ENCODE measurements around the gene PLD4. TPM values are rescaled to one million over a fixed set of nuclear protein-coding genes. Genes with fewer than 3 reads are reported as not detected.

Gene PLD4
- total and polyA plus RNA-seq, 2 of the 8 experiments (the other 6 are each of a cell fraction or from before 2014, with no cell fraction given) = 0.05 TPM; not detected in 1

DNA sequence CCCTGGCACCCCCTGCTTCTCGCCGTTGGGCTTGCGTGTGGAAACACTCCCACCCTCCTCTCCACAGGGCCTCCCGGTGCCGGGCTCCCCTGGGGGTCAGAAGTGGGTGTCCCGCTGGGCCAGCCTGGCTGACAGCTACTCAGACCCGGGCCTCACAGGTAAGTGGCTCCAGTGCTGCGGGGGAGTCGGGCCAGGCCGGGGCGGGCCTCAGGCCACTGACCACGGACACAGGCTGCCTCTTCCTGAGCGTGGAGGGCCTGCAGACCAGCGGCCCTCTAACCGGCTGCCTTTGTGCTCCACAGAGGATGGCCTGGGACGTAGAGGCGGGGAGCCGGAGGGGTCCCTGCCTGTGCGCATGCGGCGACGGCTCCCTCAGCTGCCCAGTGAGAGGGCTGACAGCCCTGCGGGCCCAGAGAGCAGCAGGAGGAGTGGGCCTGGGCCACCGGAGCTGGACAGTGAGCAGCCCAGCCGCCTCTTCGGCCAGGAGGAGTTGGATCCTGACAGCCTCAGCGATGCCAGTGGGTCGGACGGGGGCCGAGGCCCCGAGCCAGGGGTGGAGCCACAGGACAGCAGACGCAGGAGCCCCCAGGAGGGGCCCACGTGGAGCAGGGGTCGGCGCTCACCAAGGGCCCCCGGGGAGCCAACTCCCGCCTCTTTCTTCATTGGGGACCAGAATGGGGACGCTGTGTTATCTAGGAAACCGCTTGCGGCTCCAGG is 38.5 kb upstream of the PLD4 start:
- no peak overlapping the region for H3K18ac ChIP-seq (ENCODE audit: extremely low read depth, low read length)
- no peak overlapping the region for H2BK12ac ChIP-seq (ENCODE audit: low read depth, low read length)
- H3K56ac ChIP-seq (replicated peaks; ENCODE audit: insufficient read length, low read depth, low read length) = no peak overlapping the region
- no peak overlapping the region for H4K91ac ChIP-seq (replicated peaks; ENCODE audit: insufficient read length, low read length)
- no peaks in the 10 kb centered on the region; the same call in 1 of the 2 replicates for H3K79me1 ChIP-seq (ENCODE audit: low read depth, low read length)
- no peak overlapping the region for H2BK15ac ChIP-seq (ENCODE audit: low read length)
- H3K27me3 ChIP-seq (replicated peaks in 1 of 4; ENCODE audit: control insufficient read depth in 3 of 4, extremely low read depth in 1 of 4, insufficient read depth in 3 of 4, low read length in 3 of 4) = no peaks in the 10 kb centered on the region
- FAIRE-seq (no peak), DNase-seq (ENCODE audit: low read depth in 1 of 2, low spot score in 2 of 2) (peak in 1 of 2 experiments; percentile 39)
- no peak overlapping the region for H3K4ac ChIP-seq (replicated peaks; ENCODE audit: insufficient read length, low read depth, low read length)
- CTCF ChIA-PET (ENCODE audit: partially characterized antibody) = interaction anchor here (0.6 to 1.1 kb wide), 3 partner anchors 11 to 42 kb away, joined by 3 to 4 read pairs (median 3); no protein-coding TSS in a partner anchor
- H3K36me3 ChIP-seq (ENCODE audit: control insufficient read depth in 2 of 4, insufficient read depth in 4 of 4, low read length in 3 of 4) = peaks cover 0 to 37% (median 3%) of the 10 kb centered on the region in 4 experiments; a peak in 4 of 8 replicates
- H2BK5ac ChIP-seq (ENCODE audit: low read depth, low read length) = no peak overlapping the region
- peaks cover 0 to 11% of the 10 kb centered on the region in 2 experiments for H4K20me1 ChIP-seq (replicated peaks in 1 of 2; ENCODE audit: control insufficient read depth in 1 of 2, insufficient read depth in 2 of 2, low read length in 2 of 2)
- H3K23me2 ChIP-seq (ENCODE audit: low read depth, low read length) = peaks cover 12% of the 10 kb centered on the region; the same call in 1 of the 2 replicates
- H3K9me3 ChIP-seq (ENCODE audit: insufficient read depth in 2 of 2, low read depth in 1 of 2, low read length in 1 of 2) = no peaks in the 10 kb centered on the region
- POLR2A ChIA-PET (ENCODE audit: partially characterized antibody) = interaction anchor here (2.7 kb wide), 1 partner anchor 10 kb away, joined by 8 read pairs; no protein-coding TSS in a partner anchor
- no peak overlapping the region for H3K23ac ChIP-seq (ENCODE audit: insufficient read length)
- H3K4me2 ChIP-seq (ENCODE audit: insufficient read depth in 1 of 2, low read depth in 2 of 2, low read length in 2 of 2) = no peak overlapping the region
- no peak overlapping the region for H2BK120ac ChIP-seq (replicated peaks; ENCODE audit: low read depth, low read length)
- no peak overlapping the region for H3K27ac ChIP-seq (ENCODE audit: low read depth, low read length)
- H3K4me3 ChIP-seq (ENCODE audit: extremely low read depth in 1 of 4, insufficient read depth in 2 of 4, low read depth in 3 of 4, low read length in 4 of 4) = no peak overlapping the region
- H2AFZ ChIP-seq (ENCODE audit: low read length) = no peak overlapping the region
- no peak overlapping the region for H2AK5ac ChIP-seq (ENCODE audit: low read depth, low read length)
- no peak for TF ChIP-seq RFX5 (IDR thresholded peaks at IDR 0.05; ENCODE audit: borderline replicate concordance, low read depth, low read length)
- TF ChIP-seq ATF2 (IDR thresholded peaks at IDR 0.05; ENCODE audit: low read length) = no peak
- TF ChIP-seq CTBP2 (IDR thresholded peaks at IDR 0.05; ENCODE audit: borderline replicate concordance, insufficient read depth, insufficient read length, low read length) = no peak
- TF ChIP-seq TAF7 (optimal IDR thresholded peaks at IDR 0.05; ENCODE audit: borderline replicate concordance, low read depth, low read length) = no peak
- TF ChIP-seq TCF12 (IDR thresholded peaks at IDR 0.05; ENCODE audit: low read depth, low read length) = no peak
- no peak for TF ChIP-seq TAF1 (IDR thresholded peaks at IDR 0.05; ENCODE audit: low read depth, low read length)
- H3K4me1 ChIP-seq (replicated peaks in 1 of 4; ENCODE audit: control insufficient read depth in 3 of 4, insufficient read depth in 4 of 4, low read length in 3 of 4) = peaks cover 0 to 13% (median 0%) of the 10 kb centered on the region in 4 experiments; a peak in 2 of 7 replicates
- no peak overlapping the region for H2BK20ac ChIP-seq (ENCODE audit: low read length)
- no peak overlapping the region for H3K14ac ChIP-seq (ENCODE audit: insufficient read length)
- no peak overlapping the region for H4K5ac ChIP-seq (ENCODE audit: insufficient read length, low read depth, low read length)
- no peaks in the 10 kb centered on the region for H3K79me2 ChIP-seq (ENCODE audit: control insufficient read depth in 1 of 2, insufficient read depth in 2 of 2, low read length in 2 of 2)
- WGBS, 2 experiments (ENCODE audit: extremely low coverage in 1 of 2, insufficient coverage in 1 of 2, insufficient read length in 1 of 2, insufficient replicate concordance in 2 of 2, low coverage in 1 of 2, low lambda C conversion rate in 2 of 2, missing lambda C conversion rate in 1 of 2) = 92% methylated on average over 29 of the region's 40 CpGs; no CpG with 5 or more reads in 1 of the 2 experiments
- H3K9ac ChIP-seq (replicated peaks in 1 of 4; ENCODE audit: extremely low read depth in 1 of 4, low read depth in 3 of 4, low read length in 3 of 4) = no peak overlapping the region
- H4K8ac ChIP-seq (ENCODE audit: extremely low read depth, insufficient read depth, low read length) = peak overlapping the region; percentile 51; the same call in 1 of the 2 replicates

Measured in H1 (cell line).